ENCODE data around the gene TFB2M. TPM values are rescaled to one million over a fixed set of nuclear protein-coding genes. Genes with fewer than 3 reads are reported as not detected.

The TFB2M gene
- total RNA-seq (ENCODE audit: low replicate concordance), result 3.6 and 13.5 TPM in 2 replicates

GRCh38 chr1:246566128-246566812 is at the start of gene TFB2M, which contains the start of gene CNST:
TFB2M (minus strand) TSS chr1:246566261; CDS start chr1:246566138, 123 bp downstream.
CNST (plus strand) TSS chr1:246566456; CDS start chr1:246591563, 25,107 bp downstream.

GRCh38 chr1:246506674-246507481 is 59.2 kb downstream of the TFB2M start, which contains the start of gene SMYD3:
SMYD3 (minus strand) TSS chr1:246507279.

Other genes with a start within 250 kb of the TFB2M start
- gene SMYD3, start 59.0 kb downstream of the TFB2M start, total RNA-seq (ENCODE audit: low replicate concordance), result 37.4 and 142 TPM in 2 replicates
- gene CNST, start 195 bp upstream of the TFB2M start, total RNA-seq (ENCODE audit: low replicate concordance), result 19.5 and 46.5 TPM in 2 replicates
- gene SCCPDH, start 158.1 kb upstream of the TFB2M start, total RNA-seq (ENCODE audit: low replicate concordance), result 33.0 and 33.2 TPM in 2 replicates